Pons (tissue), 1 donor: ENCODE measurements around the gene SEMA3G.

Source experiments
- DNase-seq: peaks from one replicate; pipeline ENCODE4 v3.0.0-alpha.2; 2016; ENCODE audit warnings: low spot score

Gene SEMA3G

DNA sequence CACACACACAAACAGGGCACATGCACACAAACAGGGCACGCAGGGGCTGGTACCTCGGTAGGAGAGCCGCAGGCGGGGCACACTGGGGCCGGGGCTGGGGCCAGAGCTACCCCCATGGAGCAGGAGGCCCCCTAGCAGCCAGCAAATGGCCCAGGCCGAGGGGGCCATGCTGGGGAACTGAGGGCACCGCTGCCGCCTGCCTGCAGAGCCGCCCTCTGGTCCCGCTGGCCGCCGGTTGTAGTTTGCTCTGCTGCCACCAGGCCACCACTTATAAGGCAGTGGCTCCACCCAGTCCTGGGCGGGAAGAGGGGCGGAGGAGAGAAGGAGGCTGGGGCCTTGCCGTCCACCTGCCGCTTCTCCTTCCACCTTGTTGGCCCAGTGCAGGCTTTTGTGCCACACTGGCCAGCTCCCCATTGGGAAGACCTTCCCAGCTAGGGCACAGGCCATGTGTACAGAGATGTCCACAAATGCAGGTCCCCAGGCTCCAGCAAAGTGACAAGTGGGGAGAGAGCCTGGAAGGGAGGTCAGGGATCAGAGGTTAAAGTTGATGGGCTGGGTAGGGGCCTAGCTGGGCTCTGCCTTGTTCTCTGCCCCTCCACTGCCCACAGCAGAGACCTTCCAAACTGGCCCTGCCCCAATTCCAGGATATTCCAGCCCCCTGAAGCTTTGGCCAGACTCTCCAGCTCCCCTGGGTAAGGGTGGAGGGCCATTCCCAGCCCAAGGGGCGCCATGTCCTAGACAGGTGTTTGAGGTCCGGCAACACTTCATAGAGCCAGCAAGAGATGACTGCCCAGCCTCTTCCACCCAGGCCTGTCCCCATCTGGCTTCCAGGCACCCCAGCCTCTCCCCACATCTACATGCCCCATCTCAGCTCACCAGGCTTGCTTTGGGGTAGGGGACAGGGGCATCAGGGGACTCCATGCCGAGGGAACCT lies at the start of gene SEMA3G:
SEMA3G (minus strand) TSS at position 244 of the 934 bp plus-strand sequence; CDS start at position 168, 76 bp downstream.
- no peak for DNase-seq

DNA sequence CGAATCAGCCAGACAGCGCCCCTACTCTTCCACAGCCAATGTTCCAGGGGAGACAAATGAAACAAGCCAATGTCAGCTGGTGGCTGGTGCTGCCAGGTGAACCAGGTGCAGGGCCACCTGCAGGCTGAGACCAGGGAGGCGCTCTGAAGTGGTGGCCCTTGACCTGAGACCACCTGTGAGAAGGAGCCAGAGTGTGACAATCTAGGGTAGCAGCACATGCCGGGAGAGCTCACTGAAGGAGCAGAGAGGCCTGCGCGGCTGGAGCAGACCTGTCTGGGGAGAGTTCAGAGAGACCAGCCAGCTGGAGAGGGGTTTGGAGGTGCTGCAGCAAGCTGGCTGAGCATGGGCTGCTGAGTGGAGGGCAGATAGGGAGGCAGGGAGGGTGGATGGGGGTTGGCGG lies 49.5 kb upstream of the SEMA3G start:
- no peak for DNase-seq

DNA sequence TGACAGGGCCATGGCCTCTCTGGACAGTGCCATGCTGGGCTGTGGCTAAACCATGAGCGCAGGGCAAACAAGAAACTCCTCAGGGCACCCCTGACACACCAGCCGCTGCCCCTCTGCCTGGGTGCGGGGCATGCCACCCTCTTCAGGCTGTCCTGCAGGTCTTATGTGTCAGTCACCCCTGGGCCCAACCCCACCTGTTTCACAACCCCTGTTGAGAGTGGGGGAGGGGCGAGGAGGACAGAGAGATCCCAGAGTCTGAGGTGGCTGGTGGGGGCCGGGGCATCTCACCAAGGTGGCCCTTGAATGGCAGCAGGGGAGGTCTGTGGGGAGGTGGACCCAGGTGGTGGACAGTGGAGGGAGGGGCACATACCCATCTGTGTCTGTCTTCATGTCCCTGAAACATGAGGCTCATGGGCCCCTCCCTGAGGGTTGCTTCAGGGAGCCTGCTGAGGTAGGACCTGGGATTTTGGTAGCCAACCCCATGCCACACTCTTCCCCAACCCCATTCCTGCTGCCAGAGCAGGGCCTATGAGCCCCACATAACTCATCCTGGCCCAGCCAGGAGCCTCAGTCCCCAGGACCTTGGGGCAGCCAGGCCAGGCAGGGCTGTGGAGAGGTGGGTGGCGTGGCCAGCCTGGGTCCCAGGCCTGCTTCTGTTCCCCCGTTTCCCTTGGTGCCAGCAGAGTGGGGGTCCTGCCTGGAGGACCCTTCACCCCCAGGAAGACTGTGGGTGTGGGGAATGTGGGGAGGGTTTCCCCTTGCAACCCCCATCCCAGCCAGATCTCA lies 48.5 kb upstream of the SEMA3G start:
- no peak for DNase-seq

DNA sequence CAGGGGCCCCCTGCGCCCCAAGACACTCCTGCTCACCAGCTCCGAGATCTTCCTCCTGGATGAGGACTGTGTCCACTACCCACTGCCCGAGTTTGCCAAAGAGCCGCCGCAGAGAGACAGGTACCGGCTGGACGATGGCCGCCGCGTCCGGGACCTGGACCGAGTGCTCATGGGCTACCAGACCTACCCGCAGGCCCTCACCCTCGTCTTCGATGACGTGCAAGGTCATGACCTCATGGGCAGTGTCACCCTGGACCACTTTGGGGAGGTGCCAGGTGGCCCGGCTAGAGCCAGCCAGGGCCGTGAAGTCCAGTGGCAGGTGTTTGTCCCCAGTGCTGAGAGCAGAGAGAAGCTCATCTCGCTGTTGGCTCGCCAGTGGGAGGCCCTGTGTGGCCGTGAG lies 47.2 kb upstream of the SEMA3G start:
- no peak for DNase-seq

DNA sequence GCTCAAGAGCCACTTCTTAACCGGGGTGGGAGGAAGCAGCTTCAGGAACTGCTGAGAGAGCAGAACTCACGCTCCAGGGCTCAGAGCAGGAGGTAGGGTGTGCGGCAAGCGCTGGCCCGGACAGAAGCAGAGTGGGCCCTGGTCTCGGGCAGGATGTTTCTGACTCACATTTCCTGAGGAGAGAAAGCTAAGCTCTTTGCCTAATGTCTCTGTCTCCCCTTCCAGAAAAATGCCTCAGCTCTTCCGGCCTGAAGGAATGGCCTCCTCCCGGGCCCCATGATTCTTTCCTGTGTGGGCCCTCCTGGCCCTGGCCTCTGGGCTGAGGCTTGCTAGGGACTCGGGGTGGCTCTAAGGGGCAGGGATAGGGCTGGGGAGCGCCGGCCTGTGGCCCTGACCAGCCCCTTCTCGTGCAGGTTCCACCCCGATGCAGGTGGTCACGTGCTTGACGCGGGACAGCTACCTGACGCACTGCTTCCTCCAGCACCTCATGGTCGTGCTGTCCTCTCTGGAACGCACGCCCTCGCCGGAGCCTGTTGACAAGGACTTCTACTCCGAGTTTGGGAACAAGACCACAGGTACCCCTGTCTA lies 46.1 kb upstream of the SEMA3G start:
- DNase-seq: peak; percentile 19

DNA sequence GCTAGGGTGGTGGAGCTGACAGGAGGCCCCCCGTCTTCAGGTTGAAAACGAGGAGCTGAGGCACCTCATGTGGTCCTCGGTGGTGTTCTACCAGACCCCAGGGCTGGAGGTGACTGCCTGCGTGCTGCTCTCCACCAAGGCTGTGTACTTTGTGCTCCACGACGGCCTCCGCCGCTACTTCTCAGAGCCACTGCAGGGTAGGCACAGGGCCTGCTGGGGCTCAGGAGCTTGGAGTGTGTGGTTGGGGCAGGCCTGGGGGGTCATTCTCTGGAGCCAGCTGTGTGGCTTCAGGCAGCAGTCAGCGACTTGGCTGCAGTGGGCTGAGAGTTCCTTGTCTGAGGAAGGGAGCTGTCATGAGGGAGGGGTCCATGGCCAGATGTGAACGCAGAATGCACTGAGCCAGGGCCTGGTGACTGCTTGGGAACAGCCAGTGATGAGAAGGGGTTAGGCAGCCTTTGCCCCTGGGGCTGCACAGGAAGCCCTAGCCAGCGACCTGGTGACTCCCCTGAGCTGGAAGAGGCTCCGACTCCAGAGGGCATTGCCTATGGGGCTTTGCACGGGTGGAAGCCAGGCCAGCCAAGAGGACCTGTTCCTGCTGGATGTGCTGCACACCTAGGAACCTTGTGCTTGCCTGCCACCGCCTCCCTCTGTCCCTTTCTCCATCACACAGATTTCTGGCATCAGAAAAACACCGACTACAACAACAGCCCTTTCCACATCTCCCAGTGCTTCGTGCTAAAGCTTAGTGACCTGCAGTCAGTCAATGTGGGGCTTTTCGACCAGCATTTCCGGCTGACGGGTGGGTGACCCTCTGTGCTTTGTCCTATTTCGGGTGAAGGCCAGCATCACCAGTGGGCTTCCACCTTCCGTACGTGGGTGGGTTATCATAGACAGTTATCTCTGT lies 45.4 kb upstream of the SEMA3G start:
- DNase-seq: no peak

DNA sequence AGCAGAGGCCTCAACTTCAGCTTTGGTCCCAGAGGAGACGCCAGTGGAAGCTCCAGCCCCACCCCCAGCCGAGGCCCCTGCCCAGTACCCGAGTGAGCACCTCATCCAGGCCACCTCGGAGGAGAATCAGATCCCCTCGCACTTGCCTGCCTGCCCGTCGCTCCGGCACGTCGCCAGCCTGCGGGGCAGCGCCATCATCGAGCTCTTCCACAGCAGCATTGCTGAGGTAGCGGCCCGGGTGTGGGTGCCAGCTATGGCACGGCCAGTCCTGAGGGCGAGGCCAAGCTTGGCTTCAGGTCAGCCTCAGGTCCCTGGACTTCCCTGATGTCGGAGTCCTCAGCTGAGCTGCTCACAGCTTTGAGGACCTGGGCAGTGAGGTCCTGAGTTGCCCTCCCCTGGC lies 44.5 kb upstream of the SEMA3G start:
- no peak for DNase-seq

DNA sequence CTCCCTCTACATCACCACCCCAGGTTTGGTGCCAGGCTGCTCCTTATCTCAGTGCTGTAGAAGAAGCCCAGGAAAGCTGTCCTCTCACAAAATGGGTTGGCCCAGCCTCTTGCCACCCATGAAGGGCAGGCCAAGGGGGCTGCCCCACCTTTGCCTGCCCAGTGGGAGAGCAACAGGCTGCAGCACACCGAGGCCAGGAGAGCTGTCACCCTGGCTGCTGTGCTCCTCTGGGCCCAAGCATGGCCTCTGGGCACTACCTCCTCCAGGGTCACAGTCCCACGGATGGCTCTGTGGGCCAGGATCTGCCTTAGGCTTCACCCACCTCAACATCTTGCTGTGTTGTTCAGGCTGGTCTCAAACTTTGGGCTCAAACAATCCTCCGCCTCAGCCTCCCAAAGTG lies 43.8 kb upstream of the SEMA3G start:
- no peak for DNase-seq

DNA sequence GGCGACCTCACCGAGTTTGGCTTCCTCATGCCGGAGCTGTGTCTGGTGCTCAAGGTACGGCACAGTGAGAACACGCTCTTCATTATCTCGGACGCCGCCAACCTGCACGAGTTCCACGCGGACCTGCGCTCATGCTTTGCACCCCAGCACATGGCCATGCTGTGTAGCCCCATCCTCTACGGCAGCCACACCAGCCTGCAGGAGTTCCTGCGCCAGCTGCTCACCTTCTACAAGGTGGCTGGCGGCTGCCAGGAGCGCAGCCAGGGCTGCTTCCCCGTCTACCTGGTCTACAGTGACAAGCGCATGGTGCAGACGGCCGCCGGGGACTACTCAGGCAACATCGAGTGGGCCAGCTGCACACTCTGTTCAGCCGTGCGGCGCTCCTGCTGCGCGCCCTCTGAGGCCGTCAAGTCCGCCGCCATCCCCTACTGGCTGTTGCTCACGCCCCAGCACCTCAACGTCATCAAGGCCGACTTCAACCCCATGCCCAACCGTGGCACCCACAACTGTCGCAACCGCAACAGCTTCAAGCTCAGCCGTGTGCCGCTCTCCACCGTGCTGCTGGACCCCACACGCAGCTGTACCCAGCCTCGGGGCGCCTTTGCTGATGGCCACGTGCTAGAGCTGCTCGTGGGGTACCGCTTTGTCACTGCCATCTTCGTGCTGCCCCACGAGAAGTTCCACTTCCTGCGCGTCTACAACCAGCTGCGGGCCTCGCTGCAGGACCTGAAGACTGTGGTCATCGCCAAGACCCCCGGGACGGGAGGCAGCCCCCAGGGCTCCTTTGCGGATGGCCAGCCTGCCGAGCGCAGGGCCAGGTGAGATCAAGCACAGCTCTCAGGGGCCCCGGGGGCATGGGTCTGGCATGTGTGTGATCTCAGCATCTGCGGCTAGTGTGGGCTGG lies 43.1 kb upstream of the SEMA3G start:
- no peak for DNase-seq

DNA sequence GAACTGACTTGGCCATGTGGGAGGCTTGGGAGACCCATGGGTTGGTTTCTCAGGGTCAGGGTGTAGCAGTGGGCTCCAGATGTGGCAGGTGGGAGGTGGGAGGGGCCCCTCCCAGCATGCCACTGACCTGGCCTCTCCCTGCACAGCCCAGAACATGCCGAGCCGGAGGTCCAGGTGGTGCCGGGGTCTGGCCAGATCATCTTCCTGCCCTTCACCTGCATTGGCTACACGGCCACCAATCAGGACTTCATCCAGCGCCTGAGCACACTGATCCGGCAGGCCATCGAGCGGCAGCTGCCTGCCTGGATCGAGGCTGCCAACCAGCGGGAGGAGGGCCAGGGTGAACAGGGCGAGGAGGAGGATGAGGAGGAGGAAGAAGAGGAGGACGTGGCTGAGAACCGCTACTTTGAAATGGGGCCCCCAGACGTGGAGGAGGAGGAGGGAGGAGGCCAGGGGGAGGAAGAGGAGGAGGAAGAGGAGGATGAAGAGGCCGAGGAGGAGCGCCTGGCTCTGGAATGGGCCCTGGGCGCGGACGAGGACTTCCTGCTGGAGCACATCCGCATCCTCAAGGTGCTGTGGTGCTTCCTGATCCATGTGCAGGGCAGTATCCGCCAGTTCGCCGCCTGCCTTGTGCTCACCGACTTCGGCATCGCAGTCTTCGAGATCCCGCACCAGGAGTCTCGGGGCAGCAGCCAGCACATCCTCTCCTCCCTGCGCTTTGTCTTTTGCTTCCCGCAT lies 42.3 kb upstream of the SEMA3G start:
- no peak for DNase-seq

DNA sequence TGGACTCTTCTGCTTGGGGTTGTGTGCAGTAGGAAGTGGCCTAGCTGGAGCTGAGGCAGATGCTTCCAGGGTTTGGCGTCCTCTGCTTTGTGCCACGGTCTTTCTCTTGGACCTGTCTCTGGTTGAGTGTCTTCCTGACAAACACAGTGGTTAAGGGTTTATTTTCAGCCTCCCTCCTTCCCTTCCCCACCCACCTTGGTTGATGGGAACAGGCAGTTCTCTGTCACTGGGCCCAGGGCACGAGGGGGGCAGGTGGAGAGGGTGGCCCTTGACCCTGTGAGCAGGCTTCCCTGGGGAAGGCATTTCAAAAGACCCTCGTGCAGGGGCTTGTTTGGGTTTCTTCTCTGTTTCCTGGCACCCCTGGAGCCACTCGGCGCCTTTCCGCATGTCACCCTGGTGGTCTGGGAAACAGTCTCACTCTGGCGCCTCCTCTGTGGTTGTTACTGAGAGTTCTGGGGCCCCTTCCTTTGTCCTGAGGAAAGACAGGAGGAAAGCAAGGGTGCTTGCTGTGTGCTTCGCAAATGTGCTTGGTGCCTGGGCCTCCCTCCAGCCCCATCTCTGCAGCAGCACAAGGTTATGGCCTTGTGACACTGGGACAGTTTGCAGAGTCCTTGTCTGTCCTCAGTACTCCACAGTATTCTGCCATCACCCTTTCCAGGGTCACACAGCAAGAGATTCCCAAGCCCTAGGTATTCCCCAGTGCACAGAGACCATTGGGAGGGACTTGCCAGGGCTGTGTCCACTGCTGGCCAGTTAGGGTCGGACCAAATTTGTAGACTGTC lies 40.0 kb upstream of the SEMA3G start:
- no peak for DNase-seq

DNA sequence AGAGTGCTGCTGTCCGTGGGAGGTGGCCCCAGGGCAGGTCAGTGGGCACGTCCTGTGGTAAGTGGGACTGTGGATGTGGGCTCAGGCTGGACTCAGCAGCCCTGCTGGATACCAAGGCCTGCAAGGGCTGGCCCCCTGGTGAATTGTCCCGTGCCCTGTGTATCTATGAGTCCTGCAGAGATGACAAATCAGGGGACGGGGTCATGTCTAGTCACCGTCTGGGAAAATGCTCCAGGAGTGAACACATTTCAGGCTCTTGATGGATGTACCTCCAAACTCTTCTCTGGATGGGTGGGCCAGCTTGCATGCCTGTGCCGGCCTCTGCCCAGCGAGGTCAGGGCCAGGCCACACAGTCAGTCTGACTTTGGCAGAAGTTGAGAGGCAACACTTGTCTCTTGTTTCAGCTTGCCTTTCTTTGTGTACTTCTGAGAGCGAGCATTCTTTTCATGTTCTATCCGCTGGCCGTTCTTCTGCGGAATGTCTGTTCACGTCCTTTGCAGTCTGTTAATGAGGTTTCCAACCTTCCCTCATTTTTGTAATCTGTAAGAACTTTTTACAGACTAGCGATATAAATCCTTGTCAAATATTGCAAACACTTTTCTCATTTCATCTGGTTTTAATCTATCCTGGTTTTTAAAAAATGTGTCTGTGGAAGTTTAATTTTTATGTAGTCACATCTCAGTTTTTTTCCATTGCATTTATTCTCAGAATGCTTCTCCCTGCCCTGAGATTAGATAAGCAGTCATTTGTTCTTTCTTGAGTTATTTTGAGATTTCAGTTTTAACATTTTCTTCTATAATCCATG lies 38.9 kb upstream of the SEMA3G start:
- DNase-seq: peak; percentile 61

DNA sequence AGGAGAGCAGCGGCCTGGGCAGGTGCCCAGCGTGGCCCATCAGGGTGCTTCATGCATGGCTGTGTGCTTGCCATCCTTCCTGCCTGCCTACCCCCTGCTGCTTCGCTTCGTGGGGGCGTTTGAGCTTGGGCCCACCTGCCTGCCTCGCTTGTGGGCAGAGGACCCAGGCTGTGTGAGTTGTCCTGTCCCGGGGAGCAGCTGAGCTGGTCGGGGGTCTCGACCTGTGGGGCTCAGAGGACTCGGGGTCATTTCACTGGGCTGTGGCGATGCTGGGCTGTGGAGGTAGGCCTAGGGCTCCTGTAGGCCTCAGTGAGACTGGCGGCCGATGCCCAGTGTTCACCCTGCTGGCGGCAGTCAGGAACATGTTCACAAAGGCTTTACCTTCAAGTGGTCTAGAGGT lies 38.2 kb upstream of the SEMA3G start:
- no peak for DNase-seq

DNA sequence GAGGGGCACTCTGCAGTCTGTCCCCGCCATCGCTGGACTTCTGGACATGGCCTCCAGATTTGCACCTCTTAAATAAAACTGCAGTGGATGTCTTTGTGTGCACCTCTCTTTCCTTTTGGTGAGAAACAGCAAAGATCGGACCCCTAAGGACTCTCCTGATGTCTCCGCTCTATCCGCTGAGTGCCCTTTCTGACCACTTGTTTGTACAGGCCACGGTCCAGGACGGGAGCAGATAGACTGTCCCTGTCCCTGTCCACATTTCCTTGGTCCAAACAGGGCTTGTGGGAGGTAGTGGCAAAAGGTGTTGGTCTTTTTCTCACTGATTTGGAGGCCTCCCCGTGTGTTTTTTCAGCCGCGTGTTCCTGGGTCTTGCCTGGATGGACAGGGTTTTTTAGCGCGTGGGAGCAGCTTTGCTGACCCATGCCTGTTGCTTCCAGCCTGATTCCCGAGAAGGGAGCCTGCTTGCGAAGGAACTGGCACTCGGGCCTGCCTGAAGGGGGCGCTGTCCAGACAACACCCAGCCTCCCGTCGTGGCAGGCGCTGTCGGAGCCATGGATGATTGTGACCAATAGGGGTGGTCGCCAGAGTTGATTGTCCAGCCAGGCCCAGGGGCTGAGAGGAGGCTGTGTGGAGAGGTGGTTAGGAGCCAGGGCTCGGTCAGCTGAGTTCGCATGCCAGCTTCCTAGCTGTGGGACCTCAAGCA lies 37.1 kb upstream of the SEMA3G start:
- DNase-seq: no peak

DNA sequence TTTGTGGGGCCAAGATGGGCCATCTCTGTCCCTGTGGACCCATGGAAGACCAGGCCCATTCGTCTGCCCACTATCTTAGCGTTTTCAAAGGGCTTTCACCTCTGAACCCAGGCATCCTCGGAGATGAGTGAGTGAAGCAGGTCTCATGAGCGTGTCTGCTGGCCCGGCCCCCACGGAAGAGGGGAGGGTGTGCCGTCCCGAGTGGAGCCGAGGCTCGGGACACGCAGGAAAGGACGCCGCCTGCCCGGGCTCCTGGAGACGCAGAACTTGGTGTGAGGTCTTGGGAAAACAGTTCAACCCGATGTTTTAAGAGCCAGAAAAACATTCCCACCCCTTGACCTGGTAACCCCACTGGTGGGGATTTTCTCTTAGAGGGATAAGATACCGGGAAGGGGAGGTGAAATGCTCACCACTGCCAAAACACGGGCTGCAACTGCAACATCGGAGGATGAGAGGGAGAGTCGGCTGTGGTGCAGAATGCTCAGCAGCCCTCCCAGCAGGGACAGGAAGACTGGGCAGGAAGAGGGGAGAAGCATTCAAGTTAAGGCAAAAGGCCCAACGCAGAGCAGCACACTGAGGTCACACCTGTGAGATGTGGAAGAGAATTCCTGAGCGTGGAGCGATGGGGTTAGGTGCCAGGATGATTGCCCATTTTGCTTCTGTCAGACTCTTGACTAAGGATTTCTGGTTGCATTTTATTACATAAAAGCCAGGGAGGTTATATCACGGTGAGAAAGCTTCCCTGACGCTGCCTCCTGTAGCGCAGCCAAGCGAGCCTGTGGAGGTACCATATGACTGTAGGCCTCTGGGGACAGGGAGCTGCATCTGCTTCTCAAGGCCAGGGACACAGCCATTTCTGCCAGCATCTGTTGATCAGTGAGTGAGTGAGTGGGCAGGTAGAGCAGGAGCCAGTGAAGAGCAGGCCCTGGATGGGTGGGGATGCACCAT lies 36.1 kb upstream of the SEMA3G start:
- no peak for DNase-seq

DNA sequence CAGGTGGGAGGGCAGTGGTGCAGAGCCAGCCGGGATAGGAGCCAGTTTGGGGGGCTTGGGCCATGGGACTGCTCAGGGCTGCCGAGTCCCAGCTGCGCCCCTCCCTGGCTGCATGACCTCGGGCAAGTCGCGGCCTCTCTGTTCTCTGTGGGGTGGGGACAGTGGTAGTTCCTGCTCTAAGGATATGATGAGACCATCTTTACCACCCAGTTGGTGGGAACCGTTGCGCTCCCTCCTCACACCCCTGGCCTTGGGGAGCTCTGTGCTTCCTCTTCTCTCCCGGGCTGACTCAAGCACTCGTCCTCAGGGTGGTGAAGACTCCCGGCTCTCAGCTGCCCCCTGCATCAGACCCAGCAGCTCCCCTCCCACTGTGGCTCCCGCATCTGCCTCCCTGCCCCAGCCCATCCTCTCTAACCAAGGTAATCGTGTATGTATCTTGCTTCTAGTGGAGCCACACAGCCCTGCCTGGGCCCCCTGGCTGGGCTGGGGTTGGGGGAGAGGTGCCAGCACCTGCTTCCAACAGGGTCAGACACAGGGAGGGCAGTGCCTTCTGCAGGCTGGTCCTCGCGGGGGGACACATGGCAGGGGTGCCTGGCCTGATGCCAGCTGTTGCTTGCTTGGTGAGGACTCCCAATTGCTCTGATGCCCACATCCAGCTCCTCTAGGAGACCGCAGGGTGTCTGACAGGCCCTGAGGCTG lies 35.1 kb upstream of the SEMA3G start:
- DNase-seq: no peak
